H1 (cell line): Measurements from ENCODE around the gene ITSN1. TPM values are rescaled to one million over a fixed set of nuclear protein-coding genes. Genes with fewer than 3 reads are reported as not detected.

Experiments
- ZNF274 ChIP-seq: IDR thresholded peaks from 2 replicates; pipeline ENCODE4 v1.7.0; 2012; ENCODE audit warnings: low read length, borderline replicate concordance; ENCODE audit errors: extremely low read depth
- polyA plus RNA-seq, 7 experiments: library from polyadenylated mRNA; depleted of rRNA in 3 of 7; stranded (reverse) in 5 of 7; unstranded in 2 of 7; fragments of >200 nt in 5 of 7; fragments of 200-250 nt in 2 of 7; gene quantifications; 1 replicate in 5 of 7; 2 replicates in 1 of 7; 4 replicates in 1 of 7; pipeline versions ENCODE4 v1.2.1 to v1.2.3, GENCODE V29; 2011 to 2013; ENCODE audit warnings: missing spikeins in 2 of 7, mixed read lengths in 2 of 7
- total RNA-seq: library from RNA; stranded (reverse); fragmentation: NEBNext Ultra II Directional; extraction: Animal tissue kit (Norgen Biotek cat#: 25700); gene quantifications from 2 replicates; pipeline ENCODE4 v1.2.1, GENCODE V29; 2021

Gene ITSN1
- total and polyA plus RNA-seq, 2 of the 8 experiments (the other 6 are each of a cell fraction or from before 2014, with no cell fraction given), result 60.8 to 78.1 TPM

GRCh38 chr21:33908760-33909159, 266.5 kb downstream of the ITSN1 start (continued):
- no peak for TF ChIP-seq ZNF274
